Urinary bladder (tissue), 4 donors: ENCODE data around the gene USP6NL. TPM values are rescaled to one million over a fixed set of nuclear protein-coding genes. Genes with fewer than 3 reads are reported as not detected.
"Not testable (repeated sequence)": the region's sequence is repeated elsewhere in the genome, so short reads cannot be mapped to it uniquely, and the experiment has no call there.

Source experiments
- DNase-seq: peaks from one replicate; pipeline ENCODE4 v3.0.0-alpha.2; 2015; ENCODE audit errors: extremely low spot score
- H3K27ac ChIP-seq: one replicate; pipeline ENCODE4 v1.5.1; 2013; ENCODE audit warnings: low read depth, mild to moderate bottlenecking, moderate library complexity
- H3K36me3 ChIP-seq: one replicate; pipeline ENCODE4 v1.6.1; 2013; ENCODE audit warnings: mild to moderate bottlenecking, moderate library complexity; ENCODE audit not compliant: insufficient read depth
- H3K4me1 ChIP-seq: one replicate; pipeline ENCODE4 v1.6.1; 2013; ENCODE audit warnings: mild to moderate bottlenecking, moderate library complexity; ENCODE audit not compliant: insufficient read depth
- H3K4me3 ChIP-seq: one replicate; pipeline ENCODE4 v1.5.1; 2013; ENCODE audit warnings: low read depth, low read length
- WGBS: extraction: QIAGEN DNeasy Blood & Tissue Kit; methylation state at CpG from one replicate; pipeline ENCODE4 v1.1.7; 2013; 5-methylcytosine and 5-hydroxymethylcytosine counted together
- polyA plus RNA-seq: library from polyadenylated mRNA; stranded (reverse); fragments of 200-250 nt; gene quantifications from one replicate; pipeline ENCODE4 v1.2.3, GENCODE V29; 2013
- total RNA-seq: library from RNA; depleted of rRNA; stranded (reverse); fragments of >200 nt; gene quantifications from one replicate; pipeline ENCODE4 v1.2.3, GENCODE V29; 2014
- donor health status: healthy with polysubstance abuse.
- donor health status: healthy.

Gene USP6NL
- total and polyA plus RNA-seq, 2 donors, result 8.5 to 21.7 TPM

- WGBS, result 88% methylated on average over 26 of the region's 26 CpGs
- H3K4me1 ChIP-seq, result no peaks in the 10 kb centered on the region
- no peak overlapping the region for H3K4me3 ChIP-seq
- no peak overlapping the region for H3K27ac ChIP-seq
- H3K36me3 ChIP-seq, result no peaks in the 10 kb centered on the region
- no peak for DNase-seq
Observed at GRCh38 chr10:11437391-11438142, 173.9 kb downstream of the USP6NL start.

GRCh38 chr10:11436445-11436844 lies 175.0 kb downstream of the USP6NL start:
- H3K36me3 ChIP-seq, H3K4me1 ChIP-seq, H3K4me3 ChIP-seq, DNase-seq, H3K27ac ChIP-seq: not testable (repeated sequence)
- WGBS, result 96% methylated on average over 13 of the region's 13 CpGs

GRCh38 chr10:11435581-11435981 lies 175.9 kb downstream of the USP6NL start:
- Histone ChIP-seq H3K27ac (no peak overlapping the region), H3K4me3 (no peak overlapping the region), H3K36me3 (no peaks in the 10 kb centered on the region), H3K4me1 (no peaks in the 10 kb centered on the region)
- DNase-seq, result no peak
- WGBS, result 46% methylated on average over 9 of the region's 9 CpGs

- H3K4me3 ChIP-seq, result no peak overlapping the region
- WGBS, result 77% methylated on average over 2 of the region's 2 CpGs
- no peaks in the 10 kb centered on the region for H3K36me3 ChIP-seq
- H3K27ac ChIP-seq, result no peak overlapping the region
- DNase-seq, result no peak
- H3K4me1 ChIP-seq, result no peaks in the 10 kb centered on the region
Observed at GRCh38 chr10:11434324-11434723, 177.1 kb downstream of the USP6NL start.

- WGBS, result 95% methylated on average over 11 of the region's 11 CpGs
- Histone ChIP-seq H3K4me3 (no peak overlapping the region), H3K27ac (no peak overlapping the region), H3K4me1 (no peaks in the 10 kb centered on the region), H3K36me3 (no peaks in the 10 kb centered on the region)
- no peak for DNase-seq
Observed at GRCh38 chr10:11433657-11434056, 177.8 kb downstream of the USP6NL start.

GRCh38 chr10:11431216-11431555 lies 180.3 kb downstream of the USP6NL start:
- Histone ChIP-seq H3K27ac (no peak overlapping the region), H3K36me3 (no peaks in the 10 kb centered on the region), H3K4me3 (no peak overlapping the region), H3K4me1 (no peaks in the 10 kb centered on the region)
- WGBS, result 73% methylated on average over 4 of the region's 4 CpGs
- no peak for DNase-seq

GRCh38 chr10:11430421-11431215 lies 180.8 kb downstream of the USP6NL start:
- Histone ChIP-seq H3K4me3 (no peak overlapping the region), H3K27ac (no peak overlapping the region), H3K36me3 (no peaks in the 10 kb centered on the region), H3K4me1 (no peaks in the 10 kb centered on the region)
- DNase-seq, result peak; percentile 13
- WGBS, result 37% methylated on average over 23 of the region's 23 CpGs

GRCh38 chr10:11429439-11430052 lies 181.9 kb downstream of the USP6NL start:
- H3K27ac ChIP-seq, result no peak overlapping the region
- 90% methylated on average over 8 of the region's 8 CpGs for WGBS
- no peak for DNase-seq
- no peak overlapping the region for H3K4me3 ChIP-seq
- H3K4me1 ChIP-seq, result no peaks in the 10 kb centered on the region
- no peaks in the 10 kb centered on the region for H3K36me3 ChIP-seq

GRCh38 chr10:11425676-11426075 lies 185.8 kb downstream of the USP6NL start:
- Histone ChIP-seq H3K4me1 (no peaks in the 10 kb centered on the region), H3K27ac (no peak overlapping the region), H3K4me3 (no peak overlapping the region), H3K36me3 (no peaks in the 10 kb centered on the region)
- DNase-seq, result no peak
- 80% methylated on average over 2 of the region's 2 CpGs for whole genome bisulfite sequencing

- Histone ChIP-seq H3K4me3 (no peak overlapping the region), H3K27ac (no peak overlapping the region), H3K4me1 (no peaks in the 10 kb centered on the region), H3K36me3 (no peaks in the 10 kb centered on the region)
- 65% methylated on average over 3 of the region's 3 CpGs for WGBS
- peak; percentile 11 for DNase-seq
Observed at GRCh38 chr10:11425296-11425610, 186.2 kb downstream of the USP6NL start.

GRCh38 chr10:11424456-11425295 lies 186.8 kb downstream of the USP6NL start:
- DNase-seq, result no peak
- WGBS, result 43% methylated on average over 11 of the region's 11 CpGs
- H3K27ac ChIP-seq, result no peak overlapping the region

GRCh38 chr10:11416974-11417373 lies 194.5 kb downstream of the USP6NL start:
- no peak for DNase-seq
- WGBS, result 71% methylated on average over 2 of the region's 2 CpGs
- no peaks in the 10 kb centered on the region for H3K4me1 ChIP-seq
- H3K27ac ChIP-seq, result no peak overlapping the region
- no peaks in the 10 kb centered on the region for H3K36me3 ChIP-seq
- no peak overlapping the region for H3K4me3 ChIP-seq

More at GRCh38 chr10:11424456-11425295, 186.8 kb downstream of the USP6NL start:
- Histone ChIP-seq H3K4me3 (no peak overlapping the region), H3K36me3 (no peaks in the 10 kb centered on the region), H3K4me1 (no peaks in the 10 kb centered on the region)

- H3K4me1 ChIP-seq, result no peaks in the 10 kb centered on the region
- no peak for DNase-seq
- no peaks in the 10 kb centered on the region for H3K36me3 ChIP-seq
- no peak overlapping the region for H3K27ac ChIP-seq
- no peak overlapping the region for H3K4me3 ChIP-seq
- WGBS, result 80% methylated on average over 5 of the region's 5 CpGs
Observed at GRCh38 chr10:11415095-11415494, 196.4 kb downstream of the USP6NL start.
